IPS-NIHi7 (cell line): ENCODE data around the gene KHDC4.
"Not testable (repeated sequence)": the region's sequence is repeated elsewhere in the genome, so short reads cannot be mapped to it uniquely, and the experiment has no call there.

Experiments used
- DNase-seq: peaks from one replicate; pipeline ENCODE4 v3.0.0; 2012; ENCODE audit warnings: mixed read lengths; ENCODE audit errors: extremely low spot score

The KHDC4 gene

GRCh38 chr1:155940993-155941844, 7.0 kb upstream of the KHDC4 start, which contains the start of gene RXFP4:
Gene RXFP4, plus strand, starts transcription at chr1:155941638. Its CDS starts 72 bp downstream, at chr1:155941710.
- DNase-seq: no peak

DNA sequence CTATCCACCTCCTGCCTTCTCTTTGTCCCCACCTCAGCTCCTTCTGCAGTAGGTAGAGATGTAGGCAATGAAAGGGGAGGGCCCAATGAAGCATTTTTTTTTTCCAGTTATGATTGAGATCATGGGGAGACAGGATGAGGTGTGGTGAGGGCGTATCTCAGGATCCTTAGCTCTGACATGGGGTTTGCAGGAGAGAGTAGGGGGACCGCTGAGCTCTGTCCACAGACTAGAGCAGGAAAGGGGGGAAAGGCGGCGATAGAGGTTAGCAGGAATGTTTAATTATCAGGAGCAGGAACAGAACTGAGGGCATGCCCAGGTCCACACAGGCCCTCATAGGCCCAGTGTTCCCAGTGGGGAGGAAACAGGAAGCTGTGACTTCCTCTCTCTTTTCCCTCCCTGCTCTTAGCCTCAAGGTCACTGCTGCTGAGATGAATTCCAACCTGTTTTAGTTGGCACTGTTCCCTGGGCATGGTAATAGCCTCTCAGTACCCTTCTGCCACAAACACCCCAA, 6.3 kb upstream of the KHDC4 start:
- no peak for DNase-seq

GRCh38 chr1:155938220-155938627, 4.0 kb upstream of the KHDC4 start:
- peak; percentile 77 for DNase-seq

- no peak for DNase-seq
These were observed 850 bp upstream of the KHDC4 start for GRCh38 chr1:155934936-155935590.

GRCh38 chr1:155933591-155934096, 569 bp downstream of the KHDC4 start:
- no peak for DNase-seq

- no peak for DNase-seq
These were observed 1.7 kb downstream of the KHDC4 start for GRCh38 chr1:155932487-155932886.

- no peak for DNase-seq
These were observed 2.1 kb downstream of the KHDC4 start for GRCh38 chr1:155932081-155932480.

GRCh38 chr1:155931332-155932038, 2.7 kb downstream of the KHDC4 start:
- no peak for DNase-seq

DNA sequence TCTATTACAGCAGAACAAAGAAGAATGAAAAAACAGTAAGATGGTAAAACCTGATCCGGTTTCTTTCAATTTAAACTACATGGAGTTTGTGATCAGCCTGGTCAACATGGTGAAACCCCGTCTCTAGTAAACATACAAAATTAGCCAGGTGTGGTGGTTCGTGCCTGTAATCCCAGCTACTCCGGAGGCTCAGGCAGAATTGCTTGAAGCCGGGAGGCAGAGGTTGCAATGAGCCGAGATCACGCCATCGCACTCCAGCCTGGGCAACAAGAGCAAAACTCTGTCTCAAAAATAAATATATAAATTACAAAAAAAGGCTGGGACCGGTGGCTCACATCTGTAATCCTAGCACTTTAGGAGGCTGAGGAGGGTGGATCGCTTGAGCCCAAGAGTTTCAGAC, 3.5 kb downstream of the KHDC4 start:
- not testable (repeated sequence) for DNase-seq

- no peak for DNase-seq
These were observed 5.2 kb downstream of the KHDC4 start for GRCh38 chr1:155929057-155929456.

DNA sequence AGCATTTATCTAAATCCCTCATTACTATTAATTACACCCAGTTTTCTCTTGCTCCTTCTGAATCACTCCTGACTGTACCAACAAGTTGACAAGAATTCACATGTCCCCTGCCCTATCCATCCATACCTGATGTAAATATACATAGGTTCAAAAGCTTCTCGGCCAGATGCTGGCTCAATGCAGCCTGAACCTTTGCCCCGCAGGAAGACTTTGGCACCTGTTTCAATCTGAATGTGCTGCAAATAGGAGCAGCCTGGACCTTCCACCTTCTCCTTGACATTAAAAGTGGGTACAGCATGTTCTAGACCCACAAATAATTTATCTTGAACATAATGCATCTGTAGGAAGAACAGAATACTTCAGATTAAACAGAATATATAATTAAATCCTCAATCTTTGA, 8.7 kb downstream of the KHDC4 start:
- no peak for DNase-seq

- DNase-seq: no peak
These were observed 13.5 kb downstream of the KHDC4 start for GRCh38 chr1:155920717-155921116.

- DNase-seq: no peak
These were observed 14.4 kb downstream of the KHDC4 start for GRCh38 chr1:155919801-155920200.

DNA sequence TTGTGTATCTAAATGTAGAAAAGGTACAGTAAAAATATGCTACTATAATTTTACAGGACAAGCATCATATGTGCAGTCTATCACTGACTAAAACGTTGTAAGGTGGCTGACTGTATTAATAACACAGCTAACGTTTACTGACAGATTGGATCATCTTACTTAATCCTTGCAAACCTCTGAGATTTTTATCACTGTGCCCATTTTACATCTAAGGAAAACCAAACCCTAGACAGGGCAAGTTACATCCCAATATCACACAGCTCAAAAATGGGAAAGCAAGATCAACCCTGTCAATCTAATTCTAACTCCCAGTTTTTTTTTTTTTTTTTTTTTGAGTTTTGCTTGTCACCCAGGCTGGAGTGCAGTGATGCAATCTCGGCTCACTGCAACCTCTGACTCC, 15.6 kb downstream of the KHDC4 start:
- DNase-seq: no peak

GRCh38 chr1:155913969-155914757, 20.1 kb downstream of the KHDC4 start:
- no peak for DNase-seq

- DNase-seq: no peak
These were observed 22.1 kb downstream of the KHDC4 start for GRCh38 chr1:155912056-155912536.

GRCh38 chr1:155911156-155912055, 22.8 kb downstream of the KHDC4 start, which contains the start of gene RIT1:
Gene RIT1, minus strand, starts transcription at chr1:155911349. Its CDS starts 588 bp downstream, at chr1:155910761.
- DNase-seq: peak; percentile 96

- peak; percentile 38 for DNase-seq
These were observed 23.5 kb downstream of the KHDC4 start for GRCh38 chr1:155910621-155911121.

DNA sequence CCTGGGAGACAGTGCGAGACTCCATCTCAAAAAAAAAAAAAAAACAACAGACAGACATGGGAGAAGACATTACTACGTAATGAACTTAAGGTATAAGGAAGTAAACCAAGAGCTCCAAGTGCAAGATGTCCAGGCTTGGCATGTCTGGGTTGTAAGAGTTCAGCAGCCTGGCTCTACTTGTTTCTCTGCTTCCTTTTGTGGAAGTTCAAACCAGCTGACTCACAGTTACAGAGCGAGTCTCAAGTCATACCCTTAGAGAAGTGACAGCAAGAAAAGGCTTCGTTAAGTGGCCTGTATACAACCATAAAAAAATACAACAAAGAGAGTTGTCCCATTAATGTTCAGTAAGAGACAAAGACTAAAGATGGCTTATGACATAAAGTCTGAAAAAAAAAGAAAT, 24.3 kb downstream of the KHDC4 start:
- no peak for DNase-seq

GRCh38 chr1:155904261-155904660, 30.0 kb downstream of the KHDC4 start:
- no peak for DNase-seq
